GM08714 (cell line): ENCODE measurements around the gene LHX4.

Source experiments
- H3K4me3 ChIP-seq: fragments of 200-500 bp; sonication (Bioruptor generic); 2 replicates; pipeline ENCODE4 v1.5.1; 2014; ENCODE audit warnings: mild to moderate bottlenecking, low read length, inconsistent platforms
- ZNF274 ChIP-seq: IDR thresholded peaks from 2 replicates; pipeline ENCODE4 v1.6.1; 2012; ENCODE audit warnings: mild to moderate bottlenecking, low read depth, low read length

Gene LHX4

DNA sequence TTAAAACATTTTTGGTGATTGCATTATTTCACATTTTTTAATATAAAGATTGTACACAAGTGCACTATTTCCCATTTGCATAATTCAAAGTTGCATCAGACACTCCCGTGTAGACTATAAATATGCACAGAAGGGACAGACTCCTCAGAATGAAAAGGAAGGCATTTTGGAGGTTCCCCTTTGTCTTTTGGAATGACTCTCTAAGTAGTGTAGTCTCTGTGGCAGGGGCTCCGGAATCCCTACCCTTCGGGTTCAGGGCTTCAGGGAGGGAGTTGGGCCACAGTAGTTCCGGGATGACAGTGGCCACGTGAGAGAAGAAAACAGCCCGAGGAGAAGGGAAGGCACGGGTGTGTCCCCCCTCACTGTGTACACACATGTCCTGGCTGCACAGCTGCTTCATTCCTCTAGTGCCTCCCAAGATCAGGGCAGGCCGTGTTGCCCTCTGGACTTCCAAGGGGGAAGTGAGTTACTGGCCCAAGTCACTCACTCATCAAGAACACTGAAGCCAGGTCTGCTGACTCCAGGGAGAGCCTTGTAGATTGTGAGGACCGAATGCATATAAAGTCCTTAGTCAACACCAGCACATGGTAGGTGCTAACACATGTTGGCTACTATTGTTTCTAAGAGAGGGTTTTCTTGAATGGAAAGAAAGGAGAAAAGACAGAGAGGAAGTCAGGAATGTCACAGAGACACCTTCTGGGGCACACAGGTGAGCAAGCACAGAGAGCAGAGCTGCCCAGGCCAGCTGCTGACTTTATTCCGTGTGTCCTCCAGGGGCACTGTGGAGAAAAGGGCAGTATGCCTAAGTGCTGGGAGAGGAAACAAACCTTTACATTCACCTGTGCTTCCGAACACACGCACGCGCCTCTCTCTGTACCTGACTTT is 39.8 kb downstream of the LHX4 start:
- TF ChIP-seq ZNF274 = no peak
- H3K4me3 ChIP-seq = no peak overlapping the region

DNA sequence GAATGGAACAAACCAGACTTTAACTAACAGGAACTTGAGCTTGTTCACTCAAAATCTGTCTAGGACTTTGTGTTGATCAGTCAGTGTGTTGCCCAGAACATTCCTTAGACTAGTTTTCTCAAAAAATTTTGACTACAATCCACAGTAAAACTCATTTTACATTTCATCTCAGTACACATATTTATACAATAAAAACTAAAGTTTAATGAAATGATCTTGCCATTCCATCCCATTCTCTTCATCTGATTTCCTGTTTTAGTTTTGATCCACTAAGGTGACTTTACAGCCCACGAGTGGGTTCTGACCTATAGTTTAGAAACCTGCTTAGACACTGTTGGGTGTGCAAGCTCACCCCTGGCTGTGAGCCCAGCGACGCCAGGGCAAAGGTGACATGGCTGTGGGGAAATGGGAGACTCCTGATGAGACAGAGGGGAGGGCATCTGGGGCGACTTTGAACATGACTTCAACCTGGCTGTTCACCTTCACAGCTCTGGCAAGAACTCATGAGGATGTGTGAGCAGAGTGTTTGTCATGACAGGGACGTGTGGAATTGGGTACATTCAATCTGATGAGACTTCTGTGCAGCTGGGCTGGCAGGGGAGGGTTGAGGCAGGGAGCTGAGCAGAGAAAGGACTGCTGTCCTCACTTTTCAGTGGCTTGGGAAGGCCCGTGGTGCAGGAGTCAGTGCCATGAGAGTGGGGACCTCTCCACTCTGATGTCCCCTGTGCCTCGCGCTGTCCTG is 40.6 kb downstream of the LHX4 start:
- TF ChIP-seq ZNF274 = no peak
- H3K4me3 ChIP-seq = no peak overlapping the region

DNA sequence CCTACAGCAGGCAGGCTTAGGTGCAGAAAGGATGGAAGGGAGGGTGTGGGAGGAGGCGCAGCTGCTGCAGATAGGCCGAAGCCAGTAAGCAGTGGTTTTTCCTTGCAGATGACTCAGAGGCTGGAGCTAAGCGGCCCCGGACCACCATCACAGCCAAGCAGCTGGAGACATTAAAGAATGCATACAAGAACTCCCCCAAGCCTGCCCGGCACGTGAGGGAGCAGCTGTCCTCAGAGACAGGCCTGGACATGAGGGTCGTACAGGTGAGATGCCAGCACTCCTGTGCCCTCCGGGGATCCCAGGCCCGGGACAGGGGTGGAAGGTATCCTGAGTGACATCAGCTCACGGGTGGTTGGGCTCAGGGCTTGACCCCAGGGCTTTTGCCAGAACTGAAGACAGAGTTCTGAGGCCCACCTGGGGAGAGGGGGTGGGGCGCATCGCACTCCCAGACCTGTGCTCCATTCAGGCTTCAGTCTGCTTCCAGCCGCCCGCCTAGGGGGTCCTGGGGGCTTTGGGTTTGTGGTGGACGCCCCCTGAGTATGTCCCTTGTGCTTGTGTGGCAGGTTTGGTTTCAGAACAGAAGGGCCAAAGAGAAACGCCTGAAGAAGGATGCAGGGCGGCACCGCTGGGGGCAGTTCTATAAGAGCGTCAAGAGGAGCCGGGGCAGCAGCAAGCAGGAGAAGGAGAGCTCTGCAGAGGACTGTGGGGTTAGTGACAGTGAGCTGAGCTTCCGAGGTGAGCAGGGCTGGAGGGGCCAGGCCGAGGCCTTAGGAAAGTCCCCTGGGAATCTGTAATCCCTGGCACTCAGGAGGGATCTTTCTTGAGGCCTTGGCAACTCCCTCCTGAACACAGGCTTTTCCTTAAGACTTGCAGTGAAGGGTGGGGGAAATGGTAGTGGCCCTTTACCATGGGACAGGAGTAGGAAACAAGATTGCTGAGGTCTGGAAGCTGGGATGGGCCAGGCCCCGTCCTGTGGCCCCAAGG is 41.5 kb downstream of the LHX4 start:
- no peak overlapping the region for H3K4me3 ChIP-seq
- TF ChIP-seq ZNF274 = no peak

DNA sequence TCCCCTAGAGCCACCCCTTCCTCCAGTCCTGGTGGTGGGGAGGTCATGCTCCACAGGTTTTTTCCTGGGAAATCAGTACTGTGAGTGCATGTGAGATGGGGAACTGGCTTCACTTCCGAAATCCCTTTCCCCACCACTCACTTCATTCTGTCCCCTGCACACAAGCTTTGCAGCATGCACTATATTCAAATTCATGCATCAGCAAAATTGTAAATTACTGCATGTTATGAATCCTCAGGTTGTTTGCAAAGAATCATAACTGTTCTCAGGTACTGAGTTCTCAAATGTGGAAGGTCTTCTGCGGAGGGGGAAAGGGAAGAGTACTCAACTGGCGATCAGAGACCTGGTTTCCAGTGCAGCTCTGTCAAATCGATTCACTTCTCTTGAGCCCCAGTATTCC is 42.3 kb downstream of the LHX4 start:
- no peak overlapping the region for H3K4me3 ChIP-seq
- no peak for TF ChIP-seq ZNF274

DNA sequence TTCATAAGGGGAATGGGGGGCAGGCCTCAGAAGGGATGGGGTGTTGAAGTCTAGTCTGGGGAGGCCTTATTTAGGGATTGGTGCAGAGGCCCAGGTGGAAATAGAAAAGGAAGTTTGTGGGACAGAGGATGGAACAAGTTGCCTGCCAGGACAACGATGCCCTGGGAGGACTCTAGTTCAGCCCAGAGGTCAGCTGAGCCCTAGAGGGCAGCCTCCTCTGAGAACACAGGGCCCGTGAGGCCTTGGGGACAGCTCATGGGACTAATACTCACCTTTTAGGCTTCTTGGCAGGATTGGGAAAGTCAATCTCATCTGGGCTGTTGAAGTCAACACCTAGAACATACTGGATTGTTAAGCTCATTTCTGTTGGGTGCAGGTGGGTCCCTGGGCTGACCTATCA is 43.0 kb downstream of the LHX4 start:
- TF ChIP-seq ZNF274 = no peak
- no peak overlapping the region for H3K4me3 ChIP-seq

DNA sequence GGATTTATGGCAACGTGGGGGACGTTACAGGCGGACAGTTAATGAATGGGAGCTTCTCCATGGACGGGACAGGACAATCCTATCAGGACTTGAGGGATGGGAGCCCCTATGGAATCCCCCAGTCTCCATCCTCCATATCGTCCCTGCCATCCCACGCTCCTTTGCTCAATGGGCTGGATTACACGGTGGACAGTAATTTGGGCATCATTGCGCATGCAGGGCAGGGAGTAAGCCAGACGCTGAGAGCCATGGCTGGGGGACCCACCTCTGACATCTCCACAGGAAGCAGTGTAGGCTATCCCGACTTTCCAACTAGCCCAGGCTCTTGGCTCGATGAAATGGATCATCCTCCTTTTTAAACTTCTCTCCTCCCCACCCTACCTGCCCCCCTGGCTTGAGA is 44.2 kb downstream of the LHX4 start:
- TF ChIP-seq ZNF274 = no peak
- H3K4me3 ChIP-seq = no peak overlapping the region

DNA sequence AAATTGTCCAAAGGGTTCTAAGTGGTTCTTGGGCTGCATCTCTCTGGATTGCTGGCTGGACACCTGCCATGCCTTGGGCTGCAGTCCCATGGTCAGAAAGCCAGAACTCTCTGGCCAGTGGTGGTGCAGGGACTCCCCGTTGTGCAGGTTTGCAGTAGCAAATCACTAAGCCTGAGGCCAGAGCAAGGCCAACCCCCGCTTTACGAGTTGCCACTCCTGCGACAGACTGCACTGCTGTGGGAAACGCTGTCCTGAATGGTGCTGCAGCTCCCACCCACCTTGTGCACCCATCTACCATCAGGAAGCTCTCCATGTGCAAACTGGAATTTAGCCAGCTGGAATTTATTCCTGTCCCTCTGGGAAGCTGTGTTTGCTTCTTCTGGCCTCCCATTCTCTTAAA is 45.7 kb downstream of the LHX4 start:
- H3K4me3 ChIP-seq = no peak overlapping the region
- no peak for TF ChIP-seq ZNF274

DNA sequence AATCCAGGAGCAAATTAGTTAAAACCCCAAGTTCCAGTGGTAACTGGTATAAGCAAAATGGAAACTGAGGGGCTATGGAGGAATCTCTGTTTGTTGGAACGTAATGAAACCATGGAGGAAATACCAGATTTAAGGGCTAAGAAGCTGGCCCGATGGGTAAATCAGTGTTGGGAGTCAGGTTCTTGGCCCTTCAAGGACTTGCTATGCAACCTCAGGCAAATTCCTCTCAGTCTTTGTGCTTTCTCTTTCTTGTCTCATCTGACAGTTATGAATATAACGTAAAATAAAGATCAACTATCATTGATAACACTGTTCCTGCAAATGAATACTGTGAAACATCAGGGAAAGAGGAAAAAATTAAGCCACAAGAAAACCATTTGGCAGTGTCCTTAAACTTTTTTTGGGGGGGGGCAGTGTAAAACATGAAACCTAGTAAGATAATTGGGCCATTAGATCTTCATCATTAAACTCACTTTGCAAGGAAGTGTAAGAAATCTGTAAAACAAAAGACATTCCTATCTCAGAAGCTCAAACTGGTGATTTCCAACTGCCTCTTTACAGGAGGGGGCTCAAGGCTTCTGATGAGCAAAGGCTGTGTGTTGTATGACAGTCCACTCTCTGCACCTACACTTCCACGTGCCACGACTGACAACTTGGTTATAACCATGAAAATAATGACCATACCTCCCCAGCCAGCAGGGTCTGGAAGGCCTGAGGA is 47.6 kb downstream of the LHX4 start:
- H3K4me3 ChIP-seq = no peak overlapping the region
- no peak for TF ChIP-seq ZNF274

DNA sequence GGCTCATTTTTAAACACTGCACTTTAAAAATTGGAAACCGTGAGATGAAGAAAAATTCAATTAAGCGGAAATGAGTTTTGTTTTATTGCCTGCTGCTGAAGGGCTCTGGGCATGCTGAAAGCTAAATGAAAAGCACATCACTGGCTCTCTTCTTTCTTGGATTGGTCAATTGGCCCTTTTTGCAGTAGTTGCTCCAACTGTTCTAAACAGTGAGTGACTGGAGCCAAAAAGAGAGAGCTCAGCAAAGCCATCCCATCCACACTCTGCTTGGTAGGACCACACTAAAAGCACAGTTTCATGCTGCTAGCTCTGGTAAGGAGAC is 48.1 kb downstream of the LHX4 start:
- H3K4me3 ChIP-seq = no peak overlapping the region

DNA sequence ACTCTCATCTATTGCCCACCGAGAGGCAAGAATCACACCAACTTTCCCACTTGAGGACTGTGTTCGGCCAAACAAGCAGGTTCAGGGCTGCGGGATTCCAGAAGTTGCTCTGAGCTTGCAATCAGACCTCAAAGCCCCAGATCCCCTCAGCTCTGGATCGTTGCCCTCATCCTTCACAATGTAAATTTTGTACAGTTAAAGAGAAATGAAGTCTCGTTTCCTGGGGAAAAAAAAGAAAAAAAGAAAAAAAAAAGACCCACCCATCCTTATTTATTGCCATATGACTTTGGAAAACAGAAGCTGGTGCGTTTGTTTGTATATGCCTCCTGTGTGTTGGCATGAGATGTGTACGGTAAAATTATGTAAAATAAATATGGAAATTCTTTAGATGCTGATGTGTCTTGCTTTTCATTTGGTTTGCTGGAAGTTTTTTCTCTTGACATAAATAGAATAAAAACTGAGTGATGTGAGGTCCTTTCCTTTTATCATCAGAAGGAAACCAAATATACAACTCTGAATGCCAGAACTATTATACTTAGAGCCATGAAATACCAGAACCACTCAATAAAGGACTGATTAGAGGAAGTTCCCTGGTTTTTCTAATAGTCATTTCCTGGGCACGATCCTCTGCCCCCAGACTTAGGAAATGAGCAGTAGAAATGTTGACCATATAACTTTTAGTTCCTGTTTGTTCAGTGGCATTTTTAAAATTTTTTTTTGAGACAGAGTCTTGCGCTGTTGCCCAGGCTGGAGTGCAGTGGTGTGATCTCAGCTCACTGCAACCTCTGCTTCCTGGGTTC is 48.7 kb downstream of the LHX4 start:
- no peak overlapping the region for H3K4me3 ChIP-seq
- no peak for TF ChIP-seq ZNF274

More for the DNA sequence above, 48.1 kb downstream of the LHX4 start:
- no peak for TF ChIP-seq ZNF274

DNA sequence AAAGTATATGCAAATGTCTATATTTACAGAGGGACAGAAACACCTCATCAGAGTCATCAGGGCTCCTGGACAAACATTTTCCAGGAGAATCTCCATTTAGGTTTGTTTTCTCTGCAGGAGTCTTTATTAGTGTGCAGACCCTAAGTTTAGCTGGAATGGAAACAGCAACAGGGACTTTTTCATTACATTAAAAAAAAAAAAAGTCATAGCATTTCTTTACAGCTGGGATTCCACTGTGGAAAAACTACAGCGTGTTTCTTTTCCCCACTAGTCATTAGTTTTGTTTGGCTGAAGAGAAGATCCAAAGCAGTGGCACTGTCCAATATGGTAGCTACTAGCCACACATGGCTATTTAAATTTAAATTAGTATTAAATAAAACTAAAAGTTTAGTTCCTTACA is 49.6 kb downstream of the LHX4 start:
- H3K4me3 ChIP-seq = no peak overlapping the region
- no peak for TF ChIP-seq ZNF274

DNA sequence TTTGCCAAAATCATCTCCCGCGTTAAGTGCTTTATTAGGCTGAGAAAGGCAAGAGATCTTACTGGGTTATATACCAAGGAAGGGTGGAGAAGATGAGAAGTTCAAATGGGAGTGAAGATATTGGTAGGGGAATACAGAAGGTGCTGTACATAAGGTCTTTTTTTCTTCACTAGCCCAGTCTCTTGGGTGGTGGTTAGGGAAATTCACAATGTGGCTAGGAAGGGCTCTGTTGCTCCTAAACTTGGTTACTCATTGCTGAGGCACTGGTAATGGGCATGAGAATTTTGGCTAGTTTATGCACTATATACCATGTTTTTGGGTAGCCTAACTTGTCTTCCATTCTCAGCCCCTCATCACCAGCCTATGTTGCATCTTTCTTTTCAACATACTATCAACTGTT is 50.6 kb downstream of the LHX4 start:
- no peak overlapping the region for H3K4me3 ChIP-seq
- TF ChIP-seq ZNF274 = no peak

DNA sequence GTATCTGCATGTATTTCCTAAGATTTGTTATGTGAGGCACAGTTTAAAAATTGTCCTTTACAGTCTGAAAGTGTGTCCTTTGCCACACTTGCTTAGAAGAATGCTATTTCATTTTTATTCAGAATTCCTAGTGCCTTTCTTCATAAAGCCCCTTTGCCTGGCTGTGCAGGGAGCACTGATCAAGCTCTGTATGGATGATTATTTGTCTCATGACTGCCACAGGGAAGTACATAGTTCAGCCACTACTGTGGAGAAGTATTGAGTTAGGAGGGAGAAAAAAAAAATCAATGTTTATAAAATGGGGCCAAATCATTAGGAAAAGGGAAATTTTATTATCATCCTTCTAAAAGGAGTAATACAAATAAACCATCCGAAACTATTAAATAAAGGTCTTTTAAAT is 51.4 kb downstream of the LHX4 start:
- H3K4me3 ChIP-seq = no peak overlapping the region
- TF ChIP-seq ZNF274 = no peak
